ENCODE results near the gene GPBP1L1. TPM values are rescaled to one million over a fixed set of nuclear protein-coding genes. Genes with fewer than 3 reads are reported as not detected.
A peak's percentile ranks its signal among the peaks of the same experiment; 100 is the strongest.

GPBP1L1 gene
- total and polyA plus RNA-seq, 9 of the 15 experiments (the other 6 are each of a cell fraction or from before 2014, with no cell fraction given): 86.0 to 216 (median 138) TPM

DNA sequence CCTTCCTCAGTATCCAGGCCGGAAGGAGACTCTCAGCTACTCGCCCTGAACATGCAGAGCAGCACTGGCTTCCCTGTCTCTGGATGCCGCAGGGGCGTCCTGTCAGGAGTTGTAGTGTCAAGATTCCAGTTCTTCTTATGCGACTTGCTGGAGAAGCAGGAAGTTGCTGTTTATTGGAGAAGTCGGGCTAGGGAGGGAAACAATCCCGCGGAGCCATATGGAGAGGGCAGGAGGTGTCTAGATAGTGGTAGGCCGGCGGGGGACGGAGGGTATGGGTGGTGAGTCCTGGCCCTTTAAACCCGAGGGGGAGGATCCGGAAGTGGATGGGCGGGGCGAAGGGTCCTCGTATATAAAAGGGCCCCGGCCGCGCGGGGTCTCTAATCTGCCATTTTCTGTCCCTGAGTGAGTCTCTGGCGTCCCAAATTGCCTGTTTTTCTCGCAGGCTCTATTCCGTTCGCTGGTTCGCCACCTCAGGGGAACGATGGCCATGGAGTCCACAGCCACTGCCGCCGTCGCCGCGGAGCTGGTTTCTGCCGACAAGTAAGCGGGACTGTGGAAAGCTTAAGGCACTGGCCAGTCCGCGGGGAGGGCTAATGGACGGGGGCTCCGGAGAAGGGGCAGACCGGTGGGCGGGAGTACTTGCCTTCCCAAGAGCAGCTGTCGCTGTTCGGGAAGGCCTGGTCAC, 102.5 kb downstream of the GPBP1L1 start, which contains the start of gene NASP (continued):
- TF ChIP-seq, protein P1, sequence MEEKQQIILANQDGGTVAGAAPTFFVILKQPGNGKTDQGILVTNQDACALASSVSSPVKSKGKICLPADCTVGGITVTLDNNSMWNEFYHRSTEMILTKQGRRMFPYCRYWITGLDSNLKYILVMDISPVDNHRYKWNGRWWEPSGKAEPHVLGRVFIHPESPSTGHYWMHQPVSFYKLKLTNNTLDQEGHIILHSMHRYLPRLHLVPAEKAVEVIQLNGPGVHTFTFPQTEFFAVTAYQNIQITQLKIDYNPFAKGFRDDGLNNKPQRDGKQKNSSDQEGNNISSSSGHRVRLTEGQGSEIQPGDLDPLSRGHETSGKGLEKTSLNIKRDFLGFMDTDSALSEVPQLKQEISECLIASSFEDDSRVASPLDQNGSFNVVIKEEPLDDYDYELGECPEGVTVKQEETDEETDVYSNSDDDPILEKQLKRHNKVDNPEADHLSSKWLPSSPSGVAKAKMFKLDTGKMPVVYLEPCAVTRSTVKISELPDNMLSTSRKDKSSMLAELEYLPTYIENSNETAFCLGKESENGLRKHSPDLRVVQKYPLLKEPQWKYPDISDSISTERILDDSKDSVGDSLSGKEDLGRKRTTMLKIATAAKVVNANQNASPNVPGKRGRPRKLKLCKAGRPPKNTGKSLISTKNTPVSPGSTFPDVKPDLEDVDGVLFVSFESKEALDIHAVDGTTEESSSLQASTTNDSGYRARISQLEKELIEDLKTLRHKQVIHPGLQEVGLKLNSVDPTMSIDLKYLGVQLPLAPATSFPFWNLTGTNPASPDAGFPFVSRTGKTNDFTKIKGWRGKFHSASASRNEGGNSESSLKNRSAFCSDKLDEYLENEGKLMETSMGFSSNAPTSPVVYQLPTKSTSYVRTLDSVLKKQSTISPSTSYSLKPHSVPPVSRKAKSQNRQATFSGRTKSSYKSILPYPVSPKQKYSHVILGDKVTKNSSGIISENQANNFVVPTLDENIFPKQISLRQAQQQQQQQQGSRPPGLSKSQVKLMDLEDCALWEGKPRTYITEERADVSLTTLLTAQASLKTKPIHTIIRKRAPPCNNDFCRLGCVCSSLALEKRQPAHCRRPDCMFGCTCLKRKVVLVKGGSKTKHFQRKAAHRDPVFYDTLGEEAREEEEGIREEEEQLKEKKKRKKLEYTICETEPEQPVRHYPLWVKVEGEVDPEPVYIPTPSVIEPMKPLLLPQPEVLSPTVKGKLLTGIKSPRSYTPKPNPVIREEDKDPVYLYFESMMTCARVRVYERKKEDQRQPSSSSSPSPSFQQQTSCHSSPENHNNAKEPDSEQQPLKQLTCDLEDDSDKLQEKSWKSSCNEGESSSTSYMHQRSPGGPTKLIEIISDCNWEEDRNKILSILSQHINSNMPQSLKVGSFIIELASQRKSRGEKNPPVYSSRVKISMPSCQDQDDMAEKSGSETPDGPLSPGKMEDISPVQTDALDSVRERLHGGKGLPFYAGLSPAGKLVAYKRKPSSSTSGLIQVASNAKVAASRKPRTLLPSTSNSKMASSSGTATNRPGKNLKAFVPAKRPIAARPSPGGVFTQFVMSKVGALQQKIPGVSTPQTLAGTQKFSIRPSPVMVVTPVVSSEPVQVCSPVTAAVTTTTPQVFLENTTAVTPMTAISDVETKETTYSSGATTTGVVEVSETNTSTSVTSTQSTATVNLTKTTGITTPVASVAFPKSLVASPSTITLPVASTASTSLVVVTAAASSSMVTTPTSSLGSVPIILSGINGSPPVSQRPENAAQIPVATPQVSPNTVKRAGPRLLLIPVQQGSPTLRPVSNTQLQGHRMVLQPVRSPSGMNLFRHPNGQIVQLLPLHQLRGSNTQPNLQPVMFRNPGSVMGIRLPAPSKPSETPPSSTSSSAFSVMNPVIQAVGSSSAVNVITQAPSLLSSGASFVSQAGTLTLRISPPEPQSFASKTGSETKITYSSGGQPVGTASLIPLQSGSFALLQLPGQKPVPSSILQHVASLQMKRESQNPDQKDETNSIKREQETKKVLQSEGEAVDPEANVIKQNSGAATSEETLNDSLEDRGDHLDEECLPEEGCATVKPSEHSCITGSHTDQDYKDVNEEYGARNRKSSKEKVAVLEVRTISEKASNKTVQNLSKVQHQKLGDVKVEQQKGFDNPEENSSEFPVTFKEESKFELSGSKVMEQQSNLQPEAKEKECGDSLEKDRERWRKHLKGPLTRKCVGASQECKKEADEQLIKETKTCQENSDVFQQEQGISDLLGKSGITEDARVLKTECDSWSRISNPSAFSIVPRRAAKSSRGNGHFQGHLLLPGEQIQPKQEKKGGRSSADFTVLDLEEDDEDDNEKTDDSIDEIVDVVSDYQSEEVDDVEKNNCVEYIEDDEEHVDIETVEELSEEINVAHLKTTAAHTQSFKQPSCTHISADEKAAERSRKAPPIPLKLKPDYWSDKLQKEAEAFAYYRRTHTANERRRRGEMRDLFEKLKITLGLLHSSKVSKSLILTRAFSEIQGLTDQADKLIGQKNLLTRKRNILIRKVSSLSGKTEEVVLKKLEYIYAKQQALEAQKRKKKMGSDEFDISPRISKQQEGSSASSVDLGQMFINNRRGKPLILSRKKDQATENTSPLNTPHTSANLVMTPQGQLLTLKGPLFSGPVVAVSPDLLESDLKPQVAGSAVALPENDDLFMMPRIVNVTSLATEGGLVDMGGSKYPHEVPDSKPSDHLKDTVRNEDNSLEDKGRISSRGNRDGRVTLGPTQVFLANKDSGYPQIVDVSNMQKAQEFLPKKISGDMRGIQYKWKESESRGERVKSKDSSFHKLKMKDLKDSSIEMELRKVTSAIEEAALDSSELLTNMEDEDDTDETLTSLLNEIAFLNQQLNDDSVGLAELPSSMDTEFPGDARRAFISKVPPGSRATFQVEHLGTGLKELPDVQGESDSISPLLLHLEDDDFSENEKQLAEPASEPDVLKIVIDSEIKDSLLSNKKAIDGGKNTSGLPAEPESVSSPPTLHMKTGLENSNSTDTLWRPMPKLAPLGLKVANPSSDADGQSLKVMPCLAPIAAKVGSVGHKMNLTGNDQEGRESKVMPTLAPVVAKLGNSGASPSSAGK (IDR thresholded peaks at IDR 0.05): no peak
- TF ChIP-seq SMC3 (conservative IDR thresholded peaks at IDR 0.05; ENCODE audit: insufficient read depth, low read depth, low read length): no peak
- TF ChIP-seq ZNF695 (CRISPR knock-in tag; IDR thresholded peaks at IDR 0.05): no peak
- TF ChIP-seq NUFIP1 (IDR thresholded peaks at IDR 0.05; ENCODE audit: partially characterized antibody): peak; percentile 71
- TF ChIP-seq C11orf30 (IDR thresholded peaks at IDR 0.05; ENCODE audit: low read depth): no peak
- TF ChIP-seq PTTG1 (tag; IDR thresholded peaks at IDR 0.05; ENCODE audit: low read depth): no peak
- no peak for TF ChIP-seq RBM22 (IDR thresholded peaks at IDR 0.05; ENCODE audit: low read depth, low read length, poor library complexity, severe bottlenecking)
- TF ChIP-seq, protein P2, sequence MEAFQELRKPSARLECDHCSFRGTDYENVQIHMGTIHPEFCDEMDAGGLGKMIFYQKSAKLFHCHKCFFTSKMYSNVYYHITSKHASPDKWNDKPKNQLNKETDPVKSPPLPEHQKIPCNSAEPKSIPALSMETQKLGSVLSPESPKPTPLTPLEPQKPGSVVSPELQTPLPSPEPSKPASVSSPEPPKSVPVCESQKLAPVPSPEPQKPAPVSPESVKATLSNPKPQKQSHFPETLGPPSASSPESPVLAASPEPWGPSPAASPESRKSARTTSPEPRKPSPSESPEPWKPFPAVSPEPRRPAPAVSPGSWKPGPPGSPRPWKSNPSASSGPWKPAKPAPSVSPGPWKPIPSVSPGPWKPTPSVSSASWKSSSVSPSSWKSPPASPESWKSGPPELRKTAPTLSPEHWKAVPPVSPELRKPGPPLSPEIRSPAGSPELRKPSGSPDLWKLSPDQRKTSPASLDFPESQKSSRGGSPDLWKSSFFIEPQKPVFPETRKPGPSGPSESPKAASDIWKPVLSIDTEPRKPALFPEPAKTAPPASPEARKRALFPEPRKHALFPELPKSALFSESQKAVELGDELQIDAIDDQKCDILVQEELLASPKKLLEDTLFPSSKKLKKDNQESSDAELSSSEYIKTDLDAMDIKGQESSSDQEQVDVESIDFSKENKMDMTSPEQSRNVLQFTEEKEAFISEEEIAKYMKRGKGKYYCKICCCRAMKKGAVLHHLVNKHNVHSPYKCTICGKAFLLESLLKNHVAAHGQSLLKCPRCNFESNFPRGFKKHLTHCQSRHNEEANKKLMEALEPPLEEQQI (IDR thresholded peaks at IDR 0.05): no peak; the same call in 1 of the 2 replicates
- TF ChIP-seq ZNF232 (CRISPR knock-in tag; IDR thresholded peaks at IDR 0.05): peak; percentile 89
- TF ChIP-seq, protein P3, sequence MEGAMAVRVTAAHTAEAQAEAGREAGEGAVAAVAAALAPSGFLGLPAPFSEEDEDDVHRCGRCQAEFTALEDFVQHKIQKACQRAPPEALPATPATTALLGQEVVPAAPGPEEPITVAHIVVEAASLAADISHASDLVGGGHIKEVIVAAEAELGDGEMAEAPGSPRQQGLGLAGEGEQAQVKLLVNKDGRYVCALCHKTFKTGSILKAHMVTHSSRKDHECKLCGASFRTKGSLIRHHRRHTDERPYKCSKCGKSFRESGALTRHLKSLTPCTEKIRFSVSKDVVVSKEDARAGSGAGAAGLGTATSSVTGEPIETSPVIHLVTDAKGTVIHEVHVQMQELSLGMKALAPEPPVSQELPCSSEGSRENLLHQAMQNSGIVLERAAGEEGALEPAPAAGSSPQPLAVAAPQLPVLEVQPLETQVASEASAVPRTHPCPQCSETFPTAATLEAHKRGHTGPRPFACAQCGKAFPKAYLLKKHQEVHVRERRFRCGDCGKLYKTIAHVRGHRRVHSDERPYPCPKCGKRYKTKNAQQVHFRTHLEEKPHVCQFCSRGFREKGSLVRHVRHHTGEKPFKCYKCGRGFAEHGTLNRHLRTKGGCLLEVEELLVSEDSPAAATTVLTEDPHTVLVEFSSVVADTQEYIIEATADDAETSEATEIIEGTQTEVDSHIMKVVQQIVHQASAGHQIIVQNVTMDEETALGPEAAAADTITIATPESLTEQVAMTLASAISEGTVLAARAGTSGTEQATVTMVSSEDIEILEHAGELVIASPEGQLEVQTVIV (CRISPR knock-in tag; IDR thresholded peaks at IDR 0.05; ENCODE audit: borderline replicate concordance): no peak
- TF ChIP-seq HMG20A (CRISPR knock-in tag; conservative IDR thresholded peaks at IDR 0.05): no peak

Measured in K562 (cell line).